HepG2 (cell line): ENCODE data around the gene OTOP2. TPM values are rescaled to one million over a fixed set of nuclear protein-coding genes. Genes with fewer than 3 reads are reported as not detected.

ENCODE experiments used
- ATAC-seq: fragments of 200-7000 bp; cut with Tn5 transposase; 3 replicates; pipeline ENCODE4 v1.9.1; 2020; ENCODE audit warnings: mild to moderate bottlenecking, moderate library complexity
- BruUV-seq: library from RNA; stranded (reverse); fragments of 400-500 nt; replicated peaks from 2 replicates; lab custom pipeline; 2021; lab: Mats Ljungman, UMichigan
- CTCF ChIA-PET: fragments of 300-600 bp; formaldehyde crosslinking; extraction: SDS; loops from one replicate; lab custom pipeline; 2021; ENCODE audit warnings: low total read pairs, inconsistent platforms, low intra/inter-chr PET ratio; lab: Yijun Ruan, JAX
- POLR2A ChIA-PET: fragments of 350-600 bp; sonication (Branson Sonifier 250); formaldehyde crosslinking; loops from one replicate; lab custom pipeline; 2020; ENCODE audit warnings: antibody characterized with exemption, inconsistent platforms; lab: Yijun Ruan, JAX
- DNase-seq: peaks from one replicate; pipeline ENCODE4 v3.0.0-alpha.2; 2015; ENCODE audit warnings: low spot score
- FAIRE-seq: peaks from 3 replicates; lab custom pipeline; 2011; peaks lifted over from hg19 to GRCh38; lab: Jason Lieb, UNC
- H2AFZ ChIP-seq: one replicate; pipeline ENCODE4 v1.6.1; 2011; ENCODE audit warnings: low read length, inconsistent platforms
- H3K27ac ChIP-seq: fragments of 300-600 bp; 3 replicates; pipeline ENCODE4 v1.8.0; 2011; ENCODE audit warnings: mixed run types, mild to moderate bottlenecking, mixed read lengths, low read length, inconsistent platforms; ENCODE audit not compliant: insufficient read depth; ENCODE audit errors: extremely low read length
- H3K27me3 ChIP-seq, 2 experiments: fragments of 200-600 bp in 1 of 2; 2 replicates in 1 of 2; 3 replicates in 1 of 2; pipeline versions ENCODE4 v1.6.0 to v1.8.0; 2011; ENCODE audit warnings: low read length in 2 of 2, mild to moderate bottlenecking in 2 of 2, moderate library complexity in 2 of 2, inconsistent platforms in 1 of 2; ENCODE audit not compliant: insufficient read depth in 2 of 2, control insufficient read depth in 1 of 2
- H3K36me3 ChIP-seq, 2 experiments: fragments of 200-600 bp in 1 of 2; replicated peaks in 1 of 2; 2 replicates in 1 of 2; 3 replicates in 1 of 2; pipeline versions ENCODE4 v1.5.1 to v1.8.0; 2011; ENCODE audit warnings: low read length in 2 of 2, inconsistent platforms in 1 of 2; ENCODE audit not compliant: insufficient read depth in 2 of 2, control insufficient read depth in 1 of 2
- H3K4me1 ChIP-seq: 2 replicates; pipeline ENCODE4 v1.5.1; 2012; ENCODE audit warnings: low read length, inconsistent platforms; ENCODE audit not compliant: insufficient read depth
- H3K4me2 ChIP-seq: 2 replicates; pipeline ENCODE4 v1.6.0; 2011; ENCODE audit warnings: low read depth, low read length, inconsistent platforms
- H3K4me3 ChIP-seq, 3 experiments: fragments of 200-600 bp in 1 of 3; sonication (generic), shearing (Covaris generic) in 1 of 3; replicated peaks in 1 of 3; 2 replicates each; pipeline ENCODE4 v1.5.1; 2011 to 2016; ENCODE audit warnings: low read length in 3 of 3, inconsistent platforms in 2 of 3, low read depth in 2 of 3, mild to moderate bottlenecking in 2 of 3, control low read depth in 1 of 3, mixed read lengths in 1 of 3; ENCODE audit not compliant: insufficient read depth in 1 of 3
- H3K79me2 ChIP-seq: one replicate; pipeline ENCODE4 v1.6.1; 2011; ENCODE audit warnings: low read length, inconsistent platforms; ENCODE audit not compliant: insufficient read depth
- H3K9ac ChIP-seq: 2 replicates; pipeline ENCODE4 v1.6.0; 2011; ENCODE audit warnings: mild to moderate bottlenecking, low read depth, low read length, inconsistent platforms; ENCODE audit not compliant: insufficient read depth
- H3K9me3 ChIP-seq: 2 replicates; pipeline ENCODE4 v1.5.1; 2012; ENCODE audit warnings: mild to moderate bottlenecking, low read length
- H4K20me1 ChIP-seq: 2 replicates; pipeline ENCODE4 v1.6.0; 2011; ENCODE audit warnings: inconsistent platforms, mild to moderate bottlenecking, low read length, moderate library complexity; ENCODE audit not compliant: insufficient read depth
- DPF2 ChIP-seq: sonication (generic); formaldehyde crosslinking; IDR thresholded peaks from 2 replicates; pipeline ENCODE4 v1.4.0; 2020; ENCODE audit warnings: mild to moderate bottlenecking, low read depth, missing genetic modification reagents, borderline replicate concordance
- HMGXB3 ChIP-seq: sonication (generic); formaldehyde crosslinking; IDR thresholded peaks from 2 replicates; pipeline ENCODE4 v1.4.0; 2020; ENCODE audit warnings: missing genetic modification reagents, borderline replicate concordance
- ZNF17 ChIP-seq: sonication (generic); formaldehyde crosslinking; IDR thresholded peaks from 2 replicates; pipeline ENCODE4 v1.5.0; 2020; ENCODE audit warnings: mild to moderate bottlenecking, missing genetic modification reagents
- ZNF609 ChIP-seq: sonication (generic); formaldehyde crosslinking; IDR thresholded peaks from 2 replicates; pipeline ENCODE4 v1.4.0; 2020; ENCODE audit warnings: mild to moderate bottlenecking, missing genetic modification reagents, borderline replicate concordance
- ZNF891 ChIP-seq: sonication (generic); formaldehyde crosslinking; IDR thresholded peaks from 2 replicates; pipeline ENCODE4 v1.5.0; 2020; ENCODE audit warnings: mild to moderate bottlenecking, missing genetic modification reagents
- WGBS: methylation state at CpG from one replicate; pipeline ENCODE4 v1.1.6; 2017; ENCODE audit warnings: low lambda C conversion rate; 5-methylcytosine and 5-hydroxymethylcytosine counted together
- in situ Hi-C: cut with HindIII; loops from 2 replicates; pipeline ENCODE4 v1.10.0; 2017; ENCODE audit warnings: low pct_unique_long_range_greater_than_20kb; ENCODE audit not compliant: extremely low pct_ligation_motif_present
- intact Hi-C: fragments of 100-400 bp; cut with micrococcal nuclease; formaldehyde crosslinking; loops from one replicate; pipeline ENCODE4 v1.10.0; 2022; ENCODE audit not compliant: unreplicated experiment
- polyA plus RNA-seq, 8 experiments: library from polyadenylated mRNA; depleted of rRNA in 3 of 8; stranded (reverse) in 7 of 8; unstranded in 1 of 8; fragments of >200 nt; fragmentation: Illumina TruSeq in 4 of 8; extraction: Trizol in 4 of 8; gene quantifications; 2 replicates each; pipeline versions ENCODE4 v1.2.1 to v1.2.3, GENCODE V29; 2011 to 2016; ENCODE audit warnings: low read depth in 4 of 8, missing spikeins in 1 of 8, mixed read lengths in 1 of 8; ENCODE audit not compliant: insufficient read depth in 1 of 8
- total RNA-seq, 5 experiments: library from RNA; depleted of rRNA; stranded (reverse); fragments of >200 nt; fragmentation: Illumina TruSeq; extraction: Trizol; gene quantifications; 2 replicates each; pipeline ENCODE4 v1.2.3, GENCODE V29; 2016; ENCODE audit warnings: low read depth in 1 of 5

The OTOP2 gene
- total and polyA plus RNA-seq, 2 of the 13 experiments (the other 11 are each of a cell fraction or from before 2014, with no cell fraction given): not detected

GRCh38 chr17:74981318-74981978, 57.4 kb downstream of the OTOP2 start (continued):
- TF ChIP-seq DPF2 (CRISPR knock-in tag): no peak

GRCh38 chr17:74981979-74982662, 58.0 kb downstream of the OTOP2 start:
- intact Hi-C loops (loop anchor here (1.0 to 2.0 kb wide), 2 partner anchors 21 to 53 kb away; no protein-coding TSS in a partner anchor), in situ Hi-C loops (no loop called here)
- H3K36me3 ChIP-seq: no peaks in the 10 kb centered on the region
- FAIRE-seq: peak; percentile 23
- DNase-seq: peak; percentile 72
- peak; percentile 97 for ATAC-seq
- H3K79me2 ChIP-seq: no peaks in the 10 kb centered on the region
- CTCF ChIA-PET: no interaction called here
- H4K20me1 ChIP-seq: no peaks in the 10 kb centered on the region
- POLR2A ChIA-PET: interaction anchor here (0.7 to 3.0 kb wide), 8 partner anchors 9 to 53 kb away, joined by 3 to 32 read pairs (median 4); partner anchors contain the start of genes HID1 and MRPL58
- no peaks in the 10 kb centered on the region for H3K9me3 ChIP-seq
- H3K27me3 ChIP-seq: peaks cover 0 to 16% of the 10 kb centered on the region in 2 experiments; a peak in 3 of 5 replicates
- peak overlapping the region; percentile 68 for H3K9ac ChIP-seq
- H2AFZ ChIP-seq: peak overlapping the region; percentile 70
- H3K4me3 ChIP-seq: peak overlapping the region; percentile 72 to 88 (median 76)
- peaks cover 32% of the 10 kb centered on the region for H3K4me1 ChIP-seq
- H3K4me2 ChIP-seq: peak overlapping the region; percentile 94
- TSS peak; percentile 75 for BruUV-seq
- WGBS: 1% methylated on average over 18 of the region's 61 CpGs
- H3K27ac ChIP-seq: peak overlapping the region; percentile 29
- TF ChIP-seq ZNF17 (CRISPR knock-in tag) (peak; percentile 76; the same call in 1 of the 2 replicates), ZNF891 (CRISPR knock-in tag) (peak; percentile 66; the same call in 1 of the 2 replicates), HMGXB3 (peak; percentile 81), ZNF609 (CRISPR knock-in tag) (peak; percentile 85)
